Measurements from ENCODE around the gene CRTAC1. TPM values are rescaled to one million over a fixed set of nuclear protein-coding genes. Genes with fewer than 3 reads are reported as not detected.

The CRTAC1 gene
- polyA plus RNA-seq, 1 donor (not counting 4 experiments of a cell fraction or from before 2014, with no cell fraction given), result not detected

DNA sequence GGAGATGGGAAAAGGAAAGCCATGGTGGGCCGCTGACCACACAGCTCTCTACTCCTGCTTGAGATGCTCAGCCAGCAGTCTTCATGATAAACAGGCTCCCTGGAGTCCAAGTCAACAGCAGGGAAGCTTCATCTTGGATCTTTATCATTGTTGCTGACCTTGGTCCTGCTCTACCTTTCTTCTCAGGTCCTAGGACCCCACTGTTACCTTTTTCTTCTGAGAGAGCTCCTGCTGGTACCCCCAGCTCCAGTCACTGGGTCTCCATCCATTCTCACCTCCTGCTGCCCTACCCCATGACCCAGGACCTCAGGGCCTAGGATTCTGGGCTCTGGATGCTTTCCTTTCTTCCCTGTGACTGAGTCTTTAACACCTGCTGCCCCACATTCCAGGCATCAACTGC is 5.2 kb upstream of the CRTAC1 start:
- no peaks in the 10 kb centered on the region for H3K36me3 ChIP-seq (ENCODE audit: control insufficient read depth in 2 of 2, extremely low read depth in 1 of 2, insufficient read depth in 2 of 2, low read length in 2 of 2)
- H3K79me2 ChIP-seq (ENCODE audit: control insufficient read depth, insufficient read depth, low read length), result no peaks in the 10 kb centered on the region
- TF ChIP-seq, protein P1, sequence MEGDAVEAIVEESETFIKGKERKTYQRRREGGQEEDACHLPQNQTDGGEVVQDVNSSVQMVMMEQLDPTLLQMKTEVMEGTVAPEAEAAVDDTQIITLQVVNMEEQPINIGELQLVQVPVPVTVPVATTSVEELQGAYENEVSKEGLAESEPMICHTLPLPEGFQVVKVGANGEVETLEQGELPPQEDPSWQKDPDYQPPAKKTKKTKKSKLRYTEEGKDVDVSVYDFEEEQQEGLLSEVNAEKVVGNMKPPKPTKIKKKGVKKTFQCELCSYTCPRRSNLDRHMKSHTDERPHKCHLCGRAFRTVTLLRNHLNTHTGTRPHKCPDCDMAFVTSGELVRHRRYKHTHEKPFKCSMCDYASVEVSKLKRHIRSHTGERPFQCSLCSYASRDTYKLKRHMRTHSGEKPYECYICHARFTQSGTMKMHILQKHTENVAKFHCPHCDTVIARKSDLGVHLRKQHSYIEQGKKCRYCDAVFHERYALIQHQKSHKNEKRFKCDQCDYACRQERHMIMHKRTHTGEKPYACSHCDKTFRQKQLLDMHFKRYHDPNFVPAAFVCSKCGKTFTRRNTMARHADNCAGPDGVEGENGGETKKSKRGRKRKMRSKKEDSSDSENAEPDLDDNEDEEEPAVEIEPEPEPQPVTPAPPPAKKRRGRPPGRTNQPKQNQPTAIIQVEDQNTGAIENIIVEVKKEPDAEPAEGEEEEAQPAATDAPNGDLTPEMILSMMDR (optimal IDR thresholded peaks at IDR 0.05 in 1 of 3, IDR thresholded peaks at IDR 0.05 in 1 of 3, conservative IDR thresholded peaks at IDR 0.05 in 1 of 3; ENCODE audit: extremely low read depth in 1 of 3, insufficient read depth in 2 of 3, low read length in 3 of 3), result no peak
- TF ChIP-seq EZH2 (IDR thresholded peaks at IDR 0.05; ENCODE audit: low read length), result no peak
- H3K27ac ChIP-seq (ENCODE audit: control insufficient read depth, insufficient read depth, low read length), result no peak overlapping the region
- H3K9me1 ChIP-seq (ENCODE audit: control insufficient read depth, extremely low read depth, insufficient read depth, low read length), result no peaks in the 10 kb centered on the region
- no peaks in the 10 kb centered on the region for H3K9me3 ChIP-seq (ENCODE audit: control insufficient read depth, low read depth, low read length)
- FAIRE-seq, result no peak
- dilution Hi-C loops (cut with MboI; ENCODE audit: extremely low pct_ligation_motif_present, low sequenced_read_pairs), result no loop called here
- peaks cover 48% of the 10 kb centered on the region for H3K27me3 ChIP-seq (ENCODE audit: control insufficient read depth, extremely low read depth, insufficient read depth, low read length)
- H4K20me1 ChIP-seq (ENCODE audit: control insufficient read depth, extremely low read depth, insufficient read depth, low read length), result no peaks in the 10 kb centered on the region
- no peak overlapping the region for H3K9ac ChIP-seq (ENCODE audit: control insufficient read depth, extremely low read depth, insufficient read depth, low read length)
- H3K4me3 ChIP-seq (ENCODE audit: control insufficient read depth in 2 of 3, extremely low read depth in 1 of 3, insufficient read depth in 2 of 3, low read depth in 1 of 3, low read length in 3 of 3), result no peak overlapping the region
- no peak overlapping the region for H3K4me2 ChIP-seq (ENCODE audit: control insufficient read depth, extremely low read depth, insufficient read depth, low read depth, low read length)
- H2AFZ ChIP-seq (ENCODE audit: control insufficient read depth, low read length), result no peak overlapping the region
- peaks cover 2% of the 10 kb centered on the region for H3K4me1 ChIP-seq (ENCODE audit: control insufficient read depth, extremely low read depth, insufficient read depth, low read length)
- DNase-seq (ENCODE audit: low read depth, low spot score), result no peak

DNA sequence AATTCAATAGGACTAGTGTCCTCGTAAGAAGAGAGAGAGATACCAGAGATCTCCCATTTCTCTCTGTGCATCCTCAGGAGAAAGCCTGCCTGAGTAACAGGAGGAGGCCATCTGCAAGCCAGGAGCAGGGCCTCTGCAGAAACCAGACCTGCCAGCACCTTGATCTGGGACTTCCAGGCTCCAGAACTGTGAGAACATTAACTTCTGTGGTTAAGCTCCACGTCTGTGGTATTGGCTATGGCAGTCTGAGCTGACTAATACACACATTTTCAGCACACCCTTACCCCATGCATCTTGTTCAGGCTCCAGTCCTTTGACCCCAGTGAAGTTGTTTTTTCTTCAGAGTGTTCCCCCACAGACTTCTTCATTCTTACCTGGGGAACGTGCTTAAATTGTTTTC is 3.1 kb upstream of the CRTAC1 start:
- Histone ChIP-seq H3K79me2 (ENCODE audit: control insufficient read depth, insufficient read depth, low read length) (no peaks in the 10 kb centered on the region), H3K4me3 (ENCODE audit: control insufficient read depth in 2 of 3, extremely low read depth in 1 of 3, insufficient read depth in 2 of 3, low read depth in 1 of 3, low read length in 3 of 3) (no peak overlapping the region), H3K4me2 (ENCODE audit: control insufficient read depth, extremely low read depth, insufficient read depth, low read depth, low read length) (no peak overlapping the region), H2AFZ (ENCODE audit: control insufficient read depth, low read length) (no peak overlapping the region), H3K9ac (ENCODE audit: control insufficient read depth, extremely low read depth, insufficient read depth, low read length) (no peak overlapping the region), H4K20me1 (ENCODE audit: control insufficient read depth, extremely low read depth, insufficient read depth, low read length) (no peaks in the 10 kb centered on the region), H3K9me1 (ENCODE audit: control insufficient read depth, extremely low read depth, insufficient read depth, low read length) (no peaks in the 10 kb centered on the region), H3K27ac (ENCODE audit: control insufficient read depth, insufficient read depth, low read length) (no peak overlapping the region), H3K4me1 (ENCODE audit: control insufficient read depth, extremely low read depth, insufficient read depth, low read length) (peaks cover 2% of the 10 kb centered on the region), H3K36me3 (ENCODE audit: control insufficient read depth in 2 of 2, extremely low read depth in 1 of 2, insufficient read depth in 2 of 2, low read length in 2 of 2) (no peaks in the 10 kb centered on the region), H3K9me3 (ENCODE audit: control insufficient read depth, low read depth, low read length) (no peaks in the 10 kb centered on the region), H3K27me3 (ENCODE audit: control insufficient read depth, extremely low read depth, insufficient read depth, low read length) (peaks cover 59% of the 10 kb centered on the region)
- DNase-seq (ENCODE audit: low read depth, low spot score) (no peak), FAIRE-seq (no peak)
- TF ChIP-seq, protein P1 (optimal IDR thresholded peaks at IDR 0.05 in 1 of 3, IDR thresholded peaks at IDR 0.05 in 1 of 3, conservative IDR thresholded peaks at IDR 0.05 in 1 of 3; ENCODE audit: extremely low read depth in 1 of 3, insufficient read depth in 2 of 3, low read length in 3 of 3), result no peak
- TF ChIP-seq EZH2 (IDR thresholded peaks at IDR 0.05; ENCODE audit: low read length), result no peak
- dilution Hi-C loops (cut with MboI; ENCODE audit: extremely low pct_ligation_motif_present, low sequenced_read_pairs), result no loop called here

Measured in keratinocyte (primary cell).